ENCODE data around the gene ROBO2.

ROBO2 gene

GRCh38 chr3:77288348-77288747, 248.4 kb downstream of the ROBO2 start:
- FAIRE-seq (no peak), DNase-seq (ENCODE audit: insufficient read length, low spot score) (no peak)
- TF ChIP-seq, protein P1, sequence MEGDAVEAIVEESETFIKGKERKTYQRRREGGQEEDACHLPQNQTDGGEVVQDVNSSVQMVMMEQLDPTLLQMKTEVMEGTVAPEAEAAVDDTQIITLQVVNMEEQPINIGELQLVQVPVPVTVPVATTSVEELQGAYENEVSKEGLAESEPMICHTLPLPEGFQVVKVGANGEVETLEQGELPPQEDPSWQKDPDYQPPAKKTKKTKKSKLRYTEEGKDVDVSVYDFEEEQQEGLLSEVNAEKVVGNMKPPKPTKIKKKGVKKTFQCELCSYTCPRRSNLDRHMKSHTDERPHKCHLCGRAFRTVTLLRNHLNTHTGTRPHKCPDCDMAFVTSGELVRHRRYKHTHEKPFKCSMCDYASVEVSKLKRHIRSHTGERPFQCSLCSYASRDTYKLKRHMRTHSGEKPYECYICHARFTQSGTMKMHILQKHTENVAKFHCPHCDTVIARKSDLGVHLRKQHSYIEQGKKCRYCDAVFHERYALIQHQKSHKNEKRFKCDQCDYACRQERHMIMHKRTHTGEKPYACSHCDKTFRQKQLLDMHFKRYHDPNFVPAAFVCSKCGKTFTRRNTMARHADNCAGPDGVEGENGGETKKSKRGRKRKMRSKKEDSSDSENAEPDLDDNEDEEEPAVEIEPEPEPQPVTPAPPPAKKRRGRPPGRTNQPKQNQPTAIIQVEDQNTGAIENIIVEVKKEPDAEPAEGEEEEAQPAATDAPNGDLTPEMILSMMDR (IDR thresholded peaks at IDR 0.05; ENCODE audit: insufficient read depth, missing control alignments), result no peak

DNA sequence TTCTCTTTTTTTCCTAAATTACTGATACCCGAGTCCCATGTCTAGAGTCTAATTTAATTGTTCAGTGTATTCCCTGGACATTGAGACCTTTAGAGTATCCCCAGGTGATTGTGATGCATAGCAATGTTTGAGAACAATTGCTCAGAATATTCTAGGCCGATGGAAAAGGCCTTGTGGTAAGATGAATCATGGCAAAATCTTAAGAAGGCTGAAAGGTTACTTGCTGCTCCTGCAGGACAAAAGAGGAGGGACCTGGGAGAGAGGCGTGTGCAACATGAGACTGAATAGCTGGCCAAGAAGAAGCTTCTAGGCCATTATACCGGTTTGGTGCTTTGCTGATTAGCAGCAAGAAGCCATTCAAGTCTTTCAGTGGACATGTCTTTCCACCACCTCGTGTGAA, 256.6 kb downstream of the ROBO2 start:
- no peak for DNase-seq (ENCODE audit: insufficient read length, low spot score)
- TF ChIP-seq, protein P1 (IDR thresholded peaks at IDR 0.05; ENCODE audit: insufficient read depth, missing control alignments), result no peak
- FAIRE-seq, result no peak

GRCh38 chr3:77298417-77298816, 258.5 kb downstream of the ROBO2 start:
- TF ChIP-seq, protein P1 (IDR thresholded peaks at IDR 0.05; ENCODE audit: insufficient read depth, missing control alignments), result no peak
- DNase-seq (ENCODE audit: insufficient read length, low spot score), result no peak

DNA sequence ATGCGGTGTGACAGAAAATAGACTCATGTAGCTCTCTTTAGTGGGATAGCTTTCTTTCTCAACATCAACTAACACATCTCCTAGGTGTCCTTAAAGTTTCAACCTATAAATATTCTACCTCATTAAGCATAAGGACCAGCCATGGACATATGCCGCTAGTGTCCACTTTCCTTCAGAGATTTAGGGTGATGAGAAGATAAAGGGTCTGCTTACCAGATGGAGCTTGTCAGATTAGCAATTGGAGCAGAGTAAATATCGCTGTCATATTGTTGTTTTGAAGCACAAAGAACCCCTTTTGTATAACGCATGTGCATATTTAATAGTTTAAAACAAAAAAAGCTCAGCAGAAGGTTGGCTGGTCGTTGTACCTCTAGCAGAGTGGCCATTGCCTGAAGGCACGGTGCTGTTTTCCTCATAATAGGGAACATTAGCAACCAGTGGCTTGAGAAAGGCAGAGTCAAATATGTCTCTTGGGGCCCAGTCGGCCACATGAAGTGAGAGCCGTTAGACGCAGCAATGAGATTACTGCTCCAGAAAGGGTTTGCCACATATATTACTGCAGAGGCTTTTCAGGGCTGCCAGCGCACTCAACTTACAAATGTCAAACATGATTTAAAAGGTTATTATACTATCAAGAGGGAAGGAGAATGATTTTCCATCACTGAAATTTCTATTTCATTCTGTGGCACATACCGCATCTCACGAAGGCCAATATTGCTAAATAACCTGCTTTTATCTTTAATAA, 264.2 kb downstream of the ROBO2 start:
- FAIRE-seq, result peak; percentile 71
- no peak for DNase-seq (ENCODE audit: insufficient read length, low spot score)
- TF ChIP-seq, protein P1 (IDR thresholded peaks at IDR 0.05; ENCODE audit: insufficient read depth, missing control alignments), result no peak

More at GRCh38 chr3:77298417-77298816, 258.5 kb downstream of the ROBO2 start:
- no peak for FAIRE-seq

DNA sequence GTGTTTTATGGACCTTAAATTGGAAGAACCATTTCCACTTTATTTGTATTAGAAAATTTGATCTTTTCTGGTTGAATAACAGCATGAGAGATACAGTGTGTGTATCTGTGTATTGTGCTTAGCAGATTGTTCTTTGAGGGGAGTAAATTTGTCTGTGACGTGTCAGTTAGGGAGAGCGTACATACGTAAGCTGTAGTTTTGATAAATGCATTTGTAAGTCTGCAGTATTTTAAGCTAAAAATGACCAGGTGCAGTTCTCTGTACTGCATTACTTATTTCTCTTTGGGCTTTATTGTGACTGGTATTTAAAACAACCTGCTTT, 264.8 kb downstream of the ROBO2 start:
- TF ChIP-seq, protein P1 (IDR thresholded peaks at IDR 0.05; ENCODE audit: insufficient read depth, missing control alignments), result no peak
- FAIRE-seq (no peak), DNase-seq (ENCODE audit: insufficient read length, low spot score) (no peak)

- FAIRE-seq (no peak), DNase-seq (ENCODE audit: insufficient read length, low spot score) (no peak)
- TF ChIP-seq, protein P1 (IDR thresholded peaks at IDR 0.05; ENCODE audit: insufficient read depth, missing control alignments), result no peak
Measured at GRCh38 chr3:77309460-77309859, 269.6 kb downstream of the ROBO2 start.

DNA sequence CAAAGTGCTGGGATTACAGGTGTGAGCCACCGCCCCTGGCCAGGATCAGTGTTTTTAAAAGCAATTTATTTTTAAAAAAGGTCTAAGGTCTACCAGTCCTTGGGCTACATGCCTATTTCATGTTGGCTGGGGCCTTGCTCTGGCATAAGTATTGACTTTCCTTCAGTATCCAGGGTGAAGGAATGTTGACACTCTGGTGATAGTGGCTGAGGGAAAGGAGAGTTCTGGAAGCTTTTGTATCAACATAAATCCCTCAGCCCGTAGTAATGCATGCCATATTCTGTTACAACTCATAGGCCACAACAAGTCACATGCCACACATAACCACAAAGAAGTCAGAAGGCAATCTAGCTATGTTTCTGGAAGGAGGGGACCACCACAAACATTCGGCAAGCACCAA, 273.9 kb downstream of the ROBO2 start:
- no peak for FAIRE-seq

More for the DNA sequence above, 273.9 kb downstream of the ROBO2 start:
- TF ChIP-seq, protein P1 (IDR thresholded peaks at IDR 0.05; ENCODE audit: insufficient read depth, missing control alignments), result no peak
- no peak for DNase-seq (ENCODE audit: insufficient read length, low spot score)

Measured in D721Med (cell line).